ENCODE measurements around the gene DNAJC16. TPM values are rescaled to one million over a fixed set of nuclear protein-coding genes. Genes with fewer than 3 reads are reported as not detected.

DNAJC16 gene
- total RNA-seq: 15.1 and 20.9 TPM in 2 replicates

DNA sequence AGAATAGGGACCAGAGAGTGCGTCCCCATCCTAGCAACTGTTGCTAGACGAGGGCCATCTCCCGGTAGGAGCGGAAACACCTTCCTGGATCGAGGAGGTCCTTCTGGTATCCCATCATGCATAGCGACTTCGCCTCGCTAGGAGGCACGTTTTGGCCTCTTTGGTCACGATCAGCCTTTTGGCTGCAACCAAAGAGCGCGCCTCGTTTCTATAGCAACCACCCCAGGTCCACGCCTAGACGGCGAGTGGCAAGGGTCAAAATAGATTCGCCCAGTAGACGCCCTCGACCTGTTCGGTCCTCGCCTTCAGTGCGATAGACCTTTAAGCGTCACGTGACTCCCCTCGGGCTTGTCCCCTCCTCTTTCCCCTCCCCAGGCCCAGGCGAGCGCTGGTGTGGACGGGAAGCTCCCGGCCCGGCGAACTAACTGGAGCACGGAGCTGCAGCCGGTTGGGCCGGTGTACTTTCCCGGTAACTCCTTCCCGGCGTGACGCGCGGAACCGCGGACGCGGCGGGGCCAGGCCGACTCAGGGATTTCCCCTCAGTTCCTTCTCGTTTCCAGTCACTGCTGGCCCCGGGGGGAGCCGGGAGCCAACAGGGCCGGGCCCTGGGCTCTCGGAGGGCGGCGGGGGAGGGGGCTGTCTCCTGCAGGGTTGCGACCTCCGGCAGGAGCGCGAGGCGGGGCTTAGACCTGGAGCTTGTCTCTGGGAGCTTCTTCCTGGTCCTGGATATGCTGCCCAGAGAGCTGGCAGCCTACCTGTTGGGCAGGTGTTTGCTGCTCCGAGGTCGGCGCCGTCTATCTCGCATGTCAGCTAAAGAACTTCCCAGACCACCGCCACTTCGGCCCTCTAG is at the start of gene DNAJC16:
DNAJC16 (plus strand) TSS at position 359 of the 850 bp plus-strand sequence. CDS start 2,258 bp downstream, outside the sequence.

DNA sequence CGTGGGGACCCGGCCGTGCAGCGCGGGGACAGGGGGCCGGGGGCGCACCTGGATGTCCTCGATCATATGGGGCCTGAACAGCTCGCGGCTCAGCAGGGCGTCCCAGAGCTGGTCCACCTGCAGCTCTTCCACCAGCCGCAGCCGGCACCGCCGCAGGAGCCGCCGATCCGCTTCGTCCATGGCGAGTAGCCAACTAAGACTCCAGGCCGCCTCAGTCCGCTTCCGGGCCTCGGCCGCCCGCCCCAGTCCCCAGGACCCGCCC is 2.7 kb upstream of the DNAJC16 start, which contains the start of gene CASP9:
CASP9 (minus strand) TSS at position 195 of the 262 bp plus-strand sequence; CDS start at position 180, 15 bp downstream.

DNA sequence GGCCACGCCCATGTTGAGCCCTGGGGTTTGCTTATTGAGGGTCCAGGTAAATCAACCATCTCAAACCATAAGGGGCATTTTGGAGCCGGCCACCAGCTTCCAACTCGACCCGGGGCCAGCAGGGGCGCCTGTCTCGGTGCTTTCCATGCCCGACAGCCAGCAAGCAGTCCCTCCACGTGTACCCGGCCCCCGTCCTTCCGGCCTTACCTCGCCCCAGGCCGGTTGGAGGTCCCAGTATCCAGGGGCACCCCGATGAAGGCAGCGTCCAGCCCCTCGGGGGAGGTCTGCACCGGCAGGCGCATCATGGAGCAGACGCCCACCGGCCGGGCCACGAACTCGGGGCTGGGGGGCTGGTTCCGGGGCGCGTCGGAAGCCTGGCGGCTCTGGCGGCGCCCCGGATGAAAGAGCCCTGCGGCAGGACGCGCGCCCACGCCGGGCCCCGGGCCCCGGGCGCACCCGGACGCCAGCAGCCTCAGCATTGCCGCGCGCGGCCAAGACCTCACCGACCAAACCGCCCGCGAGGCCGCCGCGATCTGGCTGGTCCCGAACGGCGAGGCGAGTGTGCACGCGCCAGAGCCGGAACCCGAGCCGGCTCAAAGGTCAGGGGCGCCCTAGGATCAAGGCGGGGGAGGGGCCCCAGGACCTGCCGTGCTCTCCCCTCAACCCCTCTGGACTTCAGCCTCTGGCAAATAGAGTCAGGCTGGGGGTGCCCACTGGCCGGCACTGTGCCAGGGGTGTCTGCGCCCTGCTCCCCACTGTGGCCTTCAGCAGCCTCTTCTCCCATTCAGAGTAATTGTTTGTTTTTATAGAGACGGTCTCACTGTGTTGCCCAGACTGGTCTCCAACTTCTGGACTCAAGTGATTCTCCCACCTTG is 58.1 kb downstream of the DNAJC16 start, which contains the start of gene AGMAT:
AGMAT (minus strand) TSS at position 563 of the 875 bp plus-strand sequence; CDS start at position 479, 84 bp downstream.

DNA sequence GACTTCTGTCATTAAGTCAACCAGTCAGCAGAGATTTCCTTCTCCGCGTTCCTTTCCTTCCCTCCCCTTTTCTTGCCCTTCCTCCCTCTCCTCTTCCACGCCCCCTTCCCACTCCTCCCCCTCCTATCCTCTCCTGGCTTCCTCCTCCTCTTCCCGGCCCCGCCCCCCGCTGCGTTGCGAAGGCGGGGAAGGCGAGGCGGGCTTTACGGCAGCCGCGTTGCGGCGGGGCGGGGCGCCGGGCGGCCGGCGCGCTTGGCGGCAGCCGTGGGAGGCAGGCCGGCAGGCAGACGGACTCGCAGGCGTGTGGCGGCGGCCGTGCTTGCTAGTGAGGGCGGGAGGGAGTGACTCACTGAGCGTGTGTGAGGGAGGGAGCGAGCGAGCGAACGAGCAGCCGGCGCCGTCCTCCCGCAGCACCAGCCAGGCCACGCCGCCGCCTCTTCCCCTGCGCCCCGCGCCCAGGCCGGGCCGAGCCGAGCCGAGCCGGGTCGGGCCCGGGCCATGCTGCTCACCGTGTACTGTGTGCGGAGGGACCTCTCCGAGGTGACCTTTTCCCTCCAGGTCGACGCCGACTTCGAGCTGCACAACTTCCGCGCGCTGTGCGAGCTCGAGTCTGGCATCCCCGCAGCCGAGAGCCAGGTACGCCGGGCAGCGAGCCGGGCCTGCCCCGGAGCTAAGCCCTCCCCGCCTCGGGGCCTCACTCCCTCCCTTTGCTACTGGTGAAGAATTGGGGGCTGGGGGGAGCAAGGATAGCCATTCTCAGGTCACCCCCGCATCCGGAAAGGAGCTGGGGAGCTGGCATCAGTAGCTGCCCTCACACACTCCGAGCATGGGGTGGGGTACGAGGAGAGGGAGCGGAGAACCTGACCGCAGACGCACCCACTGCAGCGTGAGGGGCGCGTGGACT is 90.8 kb downstream of the DNAJC16 start, which contains the start of gene DDI2:
DDI2 (plus strand) TSS at position 286 of the 904 bp plus-strand sequence; CDS start at position 499, 213 bp downstream.

Small RNAs within 50 kb of the gene (small RNA-seq; reads per million reads assigned to genes)
- not detected for gene CD24P1
- not detected for gene RNU7-179P
- 2.3 reads per million, percentile 82 among the genes with 10 or more reads in this experiment for gene SCARNA21B

Other genes starting within 250 kb of the DNAJC16 start
- gene EFHD2, start 117.0 kb upstream of the DNAJC16 start, total RNA-seq: 36.4 and 108 TPM in 2 replicates
- gene CTRC, start 88.4 kb upstream of the DNAJC16 start, total RNA-seq: not detected in 2 replicates
- gene CELA2A, start 70.1 kb upstream of the DNAJC16 start, total RNA-seq: not detected in 2 replicates
- gene CELA2B, start 50.7 kb upstream of the DNAJC16 start, total RNA-seq: not detected in 2 replicates
- gene CASP9, start 2.6 kb upstream of the DNAJC16 start, total RNA-seq: 3.9 and 6.6 TPM in 2 replicates
- gene AGMAT, start 58.2 kb downstream of the DNAJC16 start, total RNA-seq: 2.2 and 2.9 TPM in 2 replicates
- 26.6 and 28.3 TPM in 2 replicates for gene DDI2, start 90.6 kb downstream of the DNAJC16 start, total RNA-seq
- 69.0 and 81.2 TPM in 2 replicates for gene PLEKHM2, start 157.5 kb downstream of the DNAJC16 start, total RNA-seq
- gene SLC25A34, start 209.4 kb downstream of the DNAJC16 start, total RNA-seq: 0.39 and 0.73 TPM in 2 replicates
- not detected in 2 replicates for gene TMEM82, start 215.7 kb downstream of the DNAJC16 start, total RNA-seq
- 11.0 and 17.0 TPM in 2 replicates for gene FBLIM1, start 231.9 kb downstream of the DNAJC16 start, total RNA-seq